GM12892 (cell line): ENCODE measurements around the gene ULBP2.
"Not testable (repeated sequence)": the region's sequence is repeated elsewhere in the genome, so short reads cannot be mapped to it uniquely, and the experiment has no call there.

Experiments used
- DNase-seq: peaks from one replicate; pipeline ENCODE4 v3.0.0; 2011; ENCODE audit not compliant: insufficient read length
- FAIRE-seq: peaks from 2 replicates; lab custom pipeline; 2011; peaks lifted over from hg19 to GRCh38; lab: Jason Lieb, UNC
- POLR2A ChIP-seq: IDR thresholded peaks from 2 replicates; pipeline ENCODE4 v1.6.1; 2011; ENCODE audit warnings: low read depth, low read length, control low read depth
- POLR2AphosphoS5 ChIP-seq: IDR thresholded peaks from 2 replicates; pipeline ENCODE4 v1.6.1; 2011; ENCODE audit warnings: low read depth, low read length, control low read depth
- TAF1 ChIP-seq: IDR thresholded peaks from 2 replicates; pipeline ENCODE4 v1.6.1; 2011; ENCODE audit warnings: low read depth, mild to moderate bottlenecking, control low read depth, low read length, borderline replicate concordance

Gene ULBP2

GRCh38 chr6:149948011-149948410 is 6.2 kb downstream of the ULBP2 start:
- no peak for TF ChIP-seq TAF1
- no peak for TF ChIP-seq POLR2A
- TF ChIP-seq POLR2AphosphoS5, result no peak
- DNase-seq, result no peak
- no peak for FAIRE-seq

GRCh38 chr6:149948616-149949015 is 6.8 kb downstream of the ULBP2 start:
- no peak for DNase-seq
- TF ChIP-seq POLR2A (no peak), POLR2AphosphoS5 (no peak), TAF1 (no peak)
- FAIRE-seq, result no peak

DNA sequence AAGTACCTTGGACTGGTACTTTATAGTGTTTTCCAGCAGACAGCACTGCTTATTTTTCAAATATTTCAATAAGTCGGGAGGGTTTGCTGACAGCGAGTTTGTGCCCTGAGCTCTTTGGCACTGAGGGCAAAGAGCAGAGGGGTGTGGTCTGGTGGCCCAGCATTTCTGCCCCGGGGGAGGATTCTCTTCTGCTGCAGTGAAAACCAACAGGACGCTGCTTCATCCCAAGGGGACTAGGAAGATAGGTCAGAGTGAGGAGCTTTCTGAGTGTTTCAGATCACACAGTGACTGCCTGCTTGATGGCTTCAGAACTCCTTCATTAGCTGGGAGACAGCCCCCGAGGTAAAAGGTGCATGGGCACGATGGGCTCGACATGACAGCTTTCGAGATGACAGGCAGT is 8.6 kb downstream of the ULBP2 start:
- FAIRE-seq, result no peak
- DNase-seq, result no peak
- TF ChIP-seq TAF1, result no peak
- no peak for TF ChIP-seq POLR2A
- TF ChIP-seq POLR2AphosphoS5, result no peak

GRCh38 chr6:149951096-149951495 is 9.3 kb downstream of the ULBP2 start:
- DNase-seq, result no peak
- FAIRE-seq, result no peak
- no peak for TF ChIP-seq TAF1
- no peak for TF ChIP-seq POLR2A
- no peak for TF ChIP-seq POLR2AphosphoS5

DNA sequence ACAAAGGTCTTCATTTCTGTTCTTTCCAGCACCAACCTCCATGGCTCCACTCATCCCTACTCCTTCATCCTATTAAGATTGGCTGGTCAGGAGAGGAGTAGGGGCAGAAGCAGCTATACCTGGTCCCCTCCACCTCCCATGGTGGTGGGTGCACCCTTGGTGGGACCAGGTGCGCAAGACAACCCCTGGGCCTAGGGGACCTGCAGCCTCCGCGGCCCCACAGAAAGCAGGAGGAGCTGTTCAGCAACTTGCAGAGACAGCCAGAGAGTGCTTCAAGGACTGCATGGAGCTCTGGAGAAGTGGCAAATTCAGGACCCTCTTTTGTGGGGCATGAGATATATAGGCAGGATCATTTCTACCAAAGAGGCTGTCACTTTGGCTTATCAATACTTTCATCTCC is 9.8 kb downstream of the ULBP2 start:
- TF ChIP-seq TAF1 (no peak), POLR2AphosphoS5 (no peak), POLR2A (no peak)
- FAIRE-seq (no peak), DNase-seq (no peak)

- FAIRE-seq, DNase-seq: not testable (repeated sequence)
Measured at GRCh38 chr6:149953390-149953789, 11.6 kb downstream of the ULBP2 start.

GRCh38 chr6:149953934-149954327 is 12.1 kb downstream of the ULBP2 start:
- FAIRE-seq, DNase-seq: not testable (repeated sequence)

- not testable (repeated sequence) for FAIRE-seq, DNase-seq
Measured at GRCh38 chr6:149954328-149954983, 12.6 kb downstream of the ULBP2 start.

- not testable (repeated sequence) for FAIRE-seq, DNase-seq
Measured at GRCh38 chr6:149954984-149955653, 13.3 kb downstream of the ULBP2 start.

DNA sequence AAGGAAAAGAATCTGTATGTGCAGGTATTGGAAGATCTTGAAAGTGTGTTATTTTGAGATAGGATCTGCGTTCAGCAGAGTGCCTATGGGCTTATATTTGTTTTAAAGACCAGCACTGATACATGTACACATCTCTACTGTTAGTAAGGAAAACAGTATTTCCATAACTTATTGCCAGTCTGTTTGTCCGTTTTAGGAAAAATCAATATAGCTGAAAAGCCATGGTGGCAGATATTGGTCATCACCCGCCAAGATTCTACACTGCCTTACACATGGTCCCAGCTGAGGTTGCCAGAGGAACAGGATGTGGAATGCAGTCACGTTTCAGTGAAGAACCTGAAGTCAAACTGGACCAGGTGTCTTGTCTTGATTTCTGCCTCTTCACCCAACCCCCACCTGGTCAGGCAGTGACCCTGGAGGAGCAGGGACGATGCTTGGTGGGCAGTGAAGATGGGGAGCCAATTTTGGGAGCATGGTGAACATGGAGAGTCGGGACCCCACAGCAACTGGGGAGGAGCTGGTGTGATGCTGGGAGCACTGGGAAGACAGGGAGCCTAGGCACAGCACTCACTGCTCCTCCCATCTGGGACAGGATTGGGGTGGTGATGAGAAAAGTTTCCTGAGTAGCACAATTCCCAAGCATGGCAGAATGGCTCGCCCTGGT is 14.0 kb downstream of the ULBP2 start:
- not testable (repeated sequence) for FAIRE-seq, DNase-seq

DNA sequence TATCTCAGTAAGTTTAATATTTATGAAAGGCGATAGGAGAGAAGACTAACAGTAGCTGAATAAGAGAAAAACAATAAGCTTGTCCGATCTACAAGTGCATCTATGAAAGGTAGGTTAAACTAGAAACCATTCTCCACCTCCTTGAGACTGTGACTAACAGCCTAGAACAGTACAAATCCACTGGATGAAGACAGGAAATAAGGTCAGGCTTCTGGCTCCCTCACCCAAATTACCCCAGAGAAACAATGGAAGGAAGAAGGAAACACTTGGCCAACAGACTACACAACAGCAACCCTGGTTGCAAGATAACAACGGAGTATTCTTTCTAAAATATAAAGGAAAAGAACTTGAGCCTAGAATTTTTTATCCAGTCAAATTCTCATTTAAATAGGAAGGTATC is 16.3 kb downstream of the ULBP2 start:
- DNase-seq, FAIRE-seq: not testable (repeated sequence)

- DNase-seq, FAIRE-seq: not testable (repeated sequence)
Measured at GRCh38 chr6:149959806-149960205, 18.0 kb downstream of the ULBP2 start.

DNA sequence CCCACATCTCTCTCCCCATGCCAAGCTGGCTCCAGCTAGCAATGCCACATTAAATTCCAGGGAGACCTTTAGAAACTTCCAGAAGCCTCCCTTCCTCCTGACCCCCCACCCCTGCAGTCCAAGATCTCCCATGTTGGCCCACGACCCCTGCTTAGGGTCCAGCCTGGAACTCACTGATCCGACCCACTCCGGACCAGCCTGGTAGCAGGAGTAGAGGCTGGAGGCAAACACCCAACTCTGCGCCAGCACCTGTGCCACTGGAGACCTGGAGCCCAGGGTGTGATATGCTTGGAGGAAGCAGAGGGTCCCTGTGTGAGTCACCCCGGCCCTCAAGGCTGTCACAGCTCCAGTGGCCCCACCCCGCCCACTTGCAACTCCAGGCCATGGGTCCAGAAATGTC is 18.7 kb downstream of the ULBP2 start:
- FAIRE-seq, result no peak
- no peak for TF ChIP-seq POLR2A
- TF ChIP-seq POLR2AphosphoS5, result no peak
- no peak for TF ChIP-seq TAF1
- DNase-seq, result no peak
